ENCODE data around the gene PHACTR2. TPM values are rescaled to one million over a fixed set of nuclear protein-coding genes. Genes with fewer than 3 reads are reported as not detected.
"Not testable (repeated sequence)": the region's sequence is repeated elsewhere in the genome, so short reads cannot be mapped to it uniquely, and the experiment has no call there.

Gene PHACTR2
- total and polyA plus RNA-seq, 10 of the 15 experiments (the other 5 are each of a cell fraction or from before 2014, with no cell fraction given): 1.4 to 19.1 (median 5.3) TPM

- H3K4me3 ChIP-seq; H3K27me3 ChIP-seq (replicated peaks in 1 of 2; ENCODE audit: control insufficient read depth in 2 of 2, insufficient read depth in 2 of 2, low read length in 1 of 2); DNase-seq (ENCODE audit: low read depth, low spot score); H3K4me2 ChIP-seq (ENCODE audit: control insufficient read depth, insufficient read depth); in situ Hi-C loops (cut with MboI); H3K79me2 ChIP-seq (ENCODE audit: control insufficient read depth, insufficient read depth, low read length); intact Hi-C loops (cut with micrococcal nuclease; ENCODE audit: unreplicated experiment); FAIRE-seq; H4K20me1 ChIP-seq (ENCODE audit: control insufficient read depth, insufficient read depth); H3K9me3 ChIP-seq (replicated peaks; ENCODE audit: control insufficient read depth, insufficient read depth, low read length); H3K4me1 ChIP-seq (ENCODE audit: control insufficient read depth, insufficient read depth, low read length); H3K27ac ChIP-seq (ENCODE audit: control insufficient read depth, insufficient read depth); H2AFZ ChIP-seq (ENCODE audit: control insufficient read depth, low read depth, low read length); POLR2A ChIA-PET; ATAC-seq; H3K9ac ChIP-seq (ENCODE audit: control insufficient read depth, insufficient read depth, low read length); H3K36me3 ChIP-seq (ENCODE audit: control insufficient read depth in 2 of 2, insufficient read depth in 2 of 2, low read length in 1 of 2); BruUV-seq (replicated peaks): not testable (repeated sequence)
- ChIA-PET RAD21 (ENCODE audit: unreplicated experiment) (interaction anchor here (0.5 kb wide), 1 partner anchor 148 kb away, joined by 3 read pairs; no protein-coding TSS in a partner anchor), SMC1A (ENCODE audit: uncharacterized antibody, unreplicated experiment) (interaction anchor here (1.2 kb wide), 1 partner anchor 354 kb away, joined by 3 read pairs; no protein-coding TSS in a partner anchor), CTCF (interaction anchor here (0.6 kb wide), 1 partner anchor 45 kb away, joined by 4 read pairs; no protein-coding TSS in a partner anchor)
- 56% methylated on average over 3 of the region's 3 CpGs for WGBS (ENCODE audit: insufficient coverage, insufficient replicate concordance, low lambda C conversion rate, missing lambda C conversion rate)
Observed at GRCh38 chr6:143660170-143660569, 17.6 kb upstream of the PHACTR2 start.

GRCh38 chr6:143664171-143664570 is 13.6 kb upstream of the PHACTR2 start:
- no peaks in the 10 kb centered on the region for H3K9me3 ChIP-seq (replicated peaks; ENCODE audit: control insufficient read depth, insufficient read depth, low read length)
- no peak overlapping the region for H3K4me2 ChIP-seq (ENCODE audit: control insufficient read depth, insufficient read depth)
- ChIA-PET SMC1A (ENCODE audit: uncharacterized antibody, unreplicated experiment) (interaction anchor here (0.6 to 1.2 kb wide), 3 partner anchors 144 to 270 kb away, joined by 3 read pairs; no protein-coding TSS in a partner anchor), CTCF (interaction anchor here (0.9 kb wide), 1 partner anchor 19 kb away, joined by 3 read pairs; no protein-coding TSS in a partner anchor), RAD21 (ENCODE audit: unreplicated experiment) (no interaction called here), POLR2A (no interaction called here)
- no peak overlapping the region for H3K9ac ChIP-seq (ENCODE audit: control insufficient read depth, insufficient read depth, low read length)
- no peaks in the 10 kb centered on the region for H3K79me2 ChIP-seq (ENCODE audit: control insufficient read depth, insufficient read depth, low read length)
- H2AFZ ChIP-seq (ENCODE audit: control insufficient read depth, low read depth, low read length): no peak overlapping the region
- no peak overlapping the region for H3K4me3 ChIP-seq
- DNase-seq (ENCODE audit: low read depth, low spot score) (no peak), ATAC-seq (no peak), FAIRE-seq (no peak)
- no peaks in the 10 kb centered on the region for H4K20me1 ChIP-seq (ENCODE audit: control insufficient read depth, insufficient read depth)
- intact Hi-C loops (cut with micrococcal nuclease; ENCODE audit: unreplicated experiment) (no loop called here), in situ Hi-C loops (cut with MboI) (no loop called here)
- H3K27me3 ChIP-seq (replicated peaks in 1 of 2; ENCODE audit: control insufficient read depth in 2 of 2, insufficient read depth in 2 of 2, low read length in 1 of 2): no peaks in the 10 kb centered on the region
- no peaks in the 10 kb centered on the region for H3K36me3 ChIP-seq (ENCODE audit: control insufficient read depth in 2 of 2, insufficient read depth in 2 of 2, low read length in 1 of 2)
- no TSS peak for BruUV-seq (replicated peaks)
- no peaks in the 10 kb centered on the region for H3K4me1 ChIP-seq (ENCODE audit: control insufficient read depth, insufficient read depth, low read length)
- no peak overlapping the region for H3K27ac ChIP-seq (ENCODE audit: control insufficient read depth, insufficient read depth)
- TF ChIP-seq ATF3 (IDR thresholded peaks at IDR 0.05; ENCODE audit: borderline replicate concordance, extremely low read depth, low read depth, low read length) (no peak), YY1 (IDR thresholded peaks at IDR 0.05; ENCODE audit: low read depth, low read length) (no peak), SMARCA5 (IDR thresholded peaks at IDR 0.05) (no peak), CBX3 (IDR thresholded peaks at IDR 0.05; ENCODE audit: borderline replicate concordance, low read depth) (no peak), CHD2 (IDR thresholded peaks at IDR 0.05; ENCODE audit: borderline replicate concordance, low read depth, low read length) (no peak), CREB1 (IDR thresholded peaks at IDR 0.05; ENCODE audit: low read depth) (no peak), BMI1 (IDR thresholded peaks at IDR 0.05; ENCODE audit: borderline replicate concordance) (no peak), ZSCAN29 (IDR thresholded peaks at IDR 0.05) (no peak), FOS (IDR thresholded peaks at IDR 0.05; ENCODE audit: borderline replicate concordance, extremely low read depth, insufficient read length) (no peak), POU2F2 (IDR thresholded peaks at IDR 0.05; ENCODE audit: borderline replicate concordance, low read depth, low read length) (no peak)
- TF ChIP-seq, protein P1, sequence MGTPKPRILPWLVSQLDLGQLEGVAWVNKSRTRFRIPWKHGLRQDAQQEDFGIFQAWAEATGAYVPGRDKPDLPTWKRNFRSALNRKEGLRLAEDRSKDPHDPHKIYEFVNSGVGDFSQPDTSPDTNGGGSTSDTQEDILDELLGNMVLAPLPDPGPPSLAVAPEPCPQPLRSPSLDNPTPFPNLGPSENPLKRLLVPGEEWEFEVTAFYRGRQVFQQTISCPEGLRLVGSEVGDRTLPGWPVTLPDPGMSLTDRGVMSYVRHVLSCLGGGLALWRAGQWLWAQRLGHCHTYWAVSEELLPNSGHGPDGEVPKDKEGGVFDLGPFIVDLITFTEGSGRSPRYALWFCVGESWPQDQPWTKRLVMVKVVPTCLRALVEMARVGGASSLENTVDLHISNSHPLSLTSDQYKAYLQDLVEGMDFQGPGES (IDR thresholded peaks at IDR 0.05): no peak
- TF ChIP-seq, protein P2, sequence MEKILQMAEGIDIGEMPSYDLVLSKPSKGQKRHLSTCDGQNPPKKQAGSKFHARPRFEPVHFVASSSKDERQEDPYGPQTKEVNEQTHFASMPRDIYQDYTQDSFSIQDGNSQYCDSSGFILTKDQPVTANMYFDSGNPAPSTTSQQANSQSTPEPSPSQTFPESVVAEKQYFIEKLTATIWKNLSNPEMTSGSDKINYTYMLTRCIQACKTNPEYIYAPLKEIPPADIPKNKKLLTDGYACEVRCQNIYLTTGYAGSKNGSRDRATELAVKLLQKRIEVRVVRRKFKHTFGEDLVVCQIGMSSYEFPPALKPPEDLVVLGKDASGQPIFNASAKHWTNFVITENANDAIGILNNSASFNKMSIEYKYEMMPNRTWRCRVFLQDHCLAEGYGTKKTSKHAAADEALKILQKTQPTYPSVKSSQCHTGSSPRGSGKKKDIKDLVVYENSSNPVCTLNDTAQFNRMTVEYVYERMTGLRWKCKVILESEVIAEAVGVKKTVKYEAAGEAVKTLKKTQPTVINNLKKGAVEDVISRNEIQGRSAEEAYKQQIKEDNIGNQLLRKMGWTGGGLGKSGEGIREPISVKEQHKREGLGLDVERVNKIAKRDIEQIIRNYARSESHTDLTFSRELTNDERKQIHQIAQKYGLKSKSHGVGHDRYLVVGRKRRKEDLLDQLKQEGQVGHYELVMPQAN (conservative IDR thresholded peaks at IDR 0.05): no peak
- TF ChIP-seq, protein P3, sequence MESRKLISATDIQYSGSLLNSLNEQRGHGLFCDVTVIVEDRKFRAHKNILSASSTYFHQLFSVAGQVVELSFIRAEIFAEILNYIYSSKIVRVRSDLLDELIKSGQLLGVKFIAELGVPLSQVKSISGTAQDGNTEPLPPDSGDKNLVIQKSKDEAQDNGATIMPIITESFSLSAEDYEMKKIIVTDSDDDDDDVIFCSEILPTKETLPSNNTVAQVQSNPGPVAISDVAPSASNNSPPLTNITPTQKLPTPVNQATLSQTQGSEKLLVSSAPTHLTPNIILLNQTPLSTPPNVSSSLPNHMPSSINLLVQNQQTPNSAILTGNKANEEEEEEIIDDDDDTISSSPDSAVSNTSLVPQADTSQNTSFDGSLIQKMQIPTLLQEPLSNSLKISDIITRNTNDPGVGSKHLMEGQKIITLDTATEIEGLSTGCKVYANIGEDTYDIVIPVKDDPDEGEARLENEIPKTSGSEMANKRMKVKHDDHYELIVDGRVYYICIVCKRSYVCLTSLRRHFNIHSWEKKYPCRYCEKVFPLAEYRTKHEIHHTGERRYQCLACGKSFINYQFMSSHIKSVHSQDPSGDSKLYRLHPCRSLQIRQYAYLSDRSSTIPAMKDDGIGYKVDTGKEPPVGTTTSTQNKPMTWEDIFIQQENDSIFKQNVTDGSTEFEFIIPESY (IDR thresholded peaks at IDR 0.05): no peak
